Measurements from ENCODE around the gene WDR86.

DNA sequence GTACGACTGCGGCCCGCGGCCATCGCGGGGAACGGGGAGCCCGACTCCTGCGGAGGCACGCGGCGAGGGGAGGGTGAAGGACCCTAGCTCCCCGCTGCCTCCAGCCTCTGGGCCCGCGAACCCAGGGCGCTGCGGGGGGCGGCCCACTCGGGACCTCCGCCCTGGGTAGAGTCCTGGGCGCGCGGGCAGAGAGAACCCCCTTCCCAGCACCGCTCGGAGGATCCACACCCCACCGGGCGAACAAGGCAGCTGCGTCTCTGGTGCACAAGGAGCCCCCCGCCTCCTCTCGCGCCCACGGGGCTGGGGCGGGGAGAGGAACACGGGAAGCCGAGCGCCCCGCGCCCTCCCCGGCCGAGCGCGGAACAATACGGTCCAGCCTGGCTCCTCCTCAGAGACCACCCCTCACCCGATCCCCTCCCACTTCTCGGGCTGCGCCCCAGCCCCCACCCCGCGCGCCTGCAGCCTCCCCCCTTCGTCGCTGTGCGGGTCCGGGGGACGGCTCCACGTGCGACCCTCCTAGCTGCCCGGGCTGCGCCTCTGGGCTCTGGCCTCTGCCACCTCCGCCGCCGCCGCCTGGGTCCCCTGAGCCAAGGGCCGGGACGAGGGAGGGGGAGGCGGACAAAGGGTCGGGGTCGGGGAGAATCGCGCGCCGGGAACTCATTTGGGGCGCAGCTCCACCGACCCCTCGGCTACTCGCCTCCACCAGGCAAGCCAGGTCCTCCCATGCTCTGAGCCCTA, at the start of gene WDR86:
- TF ChIP-seq, protein P1, sequence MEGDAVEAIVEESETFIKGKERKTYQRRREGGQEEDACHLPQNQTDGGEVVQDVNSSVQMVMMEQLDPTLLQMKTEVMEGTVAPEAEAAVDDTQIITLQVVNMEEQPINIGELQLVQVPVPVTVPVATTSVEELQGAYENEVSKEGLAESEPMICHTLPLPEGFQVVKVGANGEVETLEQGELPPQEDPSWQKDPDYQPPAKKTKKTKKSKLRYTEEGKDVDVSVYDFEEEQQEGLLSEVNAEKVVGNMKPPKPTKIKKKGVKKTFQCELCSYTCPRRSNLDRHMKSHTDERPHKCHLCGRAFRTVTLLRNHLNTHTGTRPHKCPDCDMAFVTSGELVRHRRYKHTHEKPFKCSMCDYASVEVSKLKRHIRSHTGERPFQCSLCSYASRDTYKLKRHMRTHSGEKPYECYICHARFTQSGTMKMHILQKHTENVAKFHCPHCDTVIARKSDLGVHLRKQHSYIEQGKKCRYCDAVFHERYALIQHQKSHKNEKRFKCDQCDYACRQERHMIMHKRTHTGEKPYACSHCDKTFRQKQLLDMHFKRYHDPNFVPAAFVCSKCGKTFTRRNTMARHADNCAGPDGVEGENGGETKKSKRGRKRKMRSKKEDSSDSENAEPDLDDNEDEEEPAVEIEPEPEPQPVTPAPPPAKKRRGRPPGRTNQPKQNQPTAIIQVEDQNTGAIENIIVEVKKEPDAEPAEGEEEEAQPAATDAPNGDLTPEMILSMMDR (IDR thresholded peaks at IDR 0.05) = no peak
- no peak for TF ChIP-seq POLR2AphosphoS5 (IDR thresholded peaks at IDR 0.05; ENCODE audit: insufficient read depth in 1 of 2, low read depth in 1 of 2)

Data from vagina (tissue), 2 donors.